Activated CD8-positive, alpha-beta T cell treated with anti-CD3 and anti-CD28 coated beads, Interleukin-2, amount 10 ng/mL, durations not matched to agents 7 days and 5 days (primary cell): ENCODE measurements around the gene FOXD2. TPM values are rescaled to one million over a fixed set of nuclear protein-coding genes. Genes with fewer than 3 reads are reported as not detected.
A peak's percentile ranks its signal among the peaks of the same experiment; 100 is the strongest.

Experiments
- ATAC-seq: fragments of 150-1000 bp; cut with Tn5 transposase; one replicate; pipeline ENCODE4 v1.10.0; 2021; ENCODE audit warnings: moderate library complexity
- CTCF ChIA-PET: fragments of 350-600 bp; sonication (Branson Sonifier 250); formaldehyde crosslinking; loops from one replicate; lab custom pipeline; 2021; ENCODE audit warnings: antibody characterized with exemption; lab: Charles Lee
- POLR2A ChIA-PET: fragments of 350-600 bp; sonication (Branson Sonifier 250); formaldehyde crosslinking; loops from one replicate; lab custom pipeline; 2021; ENCODE audit warnings: antibody characterized with exemption; lab: Charles Lee
- DNase-seq: peaks from one replicate; pipeline ENCODE4 v3.0.0-alpha.2; 2020
- H3K27ac Mint-ChIP-seq: one replicate; pipeline ENCODE4 v1.8.0; 2021; ENCODE audit warnings: mild to moderate bottlenecking, mixed read lengths
- H3K27me3 Mint-ChIP-seq: one replicate; pipeline ENCODE4 v1.8.0; 2021; ENCODE audit warnings: low read depth, mixed read lengths
- H3K36me3 Mint-ChIP-seq: one replicate; pipeline ENCODE4 v1.8.0; 2021; ENCODE audit warnings: low read depth, mixed read lengths
- H3K4me1 Mint-ChIP-seq: one replicate; pipeline ENCODE4 v1.8.0; 2021; ENCODE audit warnings: low read depth, mixed read lengths
- H3K4me3 Mint-ChIP-seq: one replicate; pipeline ENCODE4 v1.8.0; 2021; ENCODE audit warnings: mild to moderate bottlenecking, mixed read lengths
- H3K9me3 Mint-ChIP-seq: one replicate; pipeline ENCODE4 v1.8.0; 2022; ENCODE audit warnings: mixed read lengths; ENCODE audit not compliant: insufficient read depth
- total RNA-seq, 2 experiments: library from RNA; stranded (reverse); gene quantifications; one replicate each; pipeline ENCODE4 v1.2.3, GENCODE V29; 2021

FOXD2 gene
- total RNA-seq, 2 experiments from 2014 or later = 0.24 to 0.31 TPM

DNA sequence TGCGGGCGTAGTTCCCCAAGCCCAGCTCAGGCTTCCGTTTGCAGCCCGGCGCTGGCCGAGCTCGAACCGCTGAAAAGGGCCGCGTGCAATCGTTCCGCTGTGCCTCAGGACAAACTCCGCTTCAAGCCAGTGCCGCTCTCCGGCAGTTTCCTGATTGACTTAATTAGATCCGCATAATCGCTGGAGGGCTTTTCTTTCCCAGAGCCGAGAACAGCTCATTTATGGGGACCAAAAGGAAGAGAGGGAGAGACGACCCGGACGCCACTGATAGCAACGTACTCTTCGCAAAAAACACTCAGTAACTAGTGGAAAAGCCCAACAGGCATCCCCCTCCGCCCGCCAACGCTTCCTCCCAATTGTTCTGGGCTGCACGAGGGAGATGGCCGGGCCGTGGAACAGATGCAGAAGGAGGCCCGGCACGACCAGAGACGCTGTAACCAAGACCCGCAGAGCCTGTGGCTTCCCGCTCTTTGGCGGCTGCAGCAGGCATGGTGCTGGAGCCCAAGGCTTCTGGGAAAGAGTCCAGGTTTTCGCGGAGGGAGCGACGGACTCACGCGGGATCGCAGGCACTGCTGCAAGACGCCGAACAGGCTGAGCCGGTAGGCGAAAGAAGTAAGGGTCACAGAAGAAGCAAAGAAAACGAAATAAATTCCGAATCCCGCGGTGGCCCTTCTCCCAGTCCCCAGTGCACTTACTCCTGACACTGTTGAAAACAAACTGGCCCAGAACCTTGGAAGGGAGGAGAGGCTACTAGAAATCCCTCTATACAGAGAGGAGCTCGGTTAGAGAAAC is 3.6 kb upstream of the FOXD2 start:
- Mint-ChIP-seq H3K27ac (no peak overlapping the region), H3K36me3 (peaks cover 39% of the 10 kb centered on the region), H3K27me3 (peaks cover 24% of the 10 kb centered on the region), H3K4me3 (no peak overlapping the region), H3K9me3 (no peaks in the 10 kb centered on the region), H3K4me1 (peaks cover 51% of the 10 kb centered on the region)
- DNase-seq (no peak), ATAC-seq (no peak)
- POLR2A ChIA-PET = no interaction called here
- CTCF ChIA-PET = interaction anchor here (1.1 to 6.1 kb wide), 4 partner anchors 14 to 292 kb away, joined by 3 to 71 read pairs (median 37); no protein-coding TSS in a partner anchor

- H3K36me3 Mint-ChIP-seq = peaks cover 39% of the 10 kb centered on the region
- H3K27ac Mint-ChIP-seq = no peak overlapping the region
- POLR2A ChIA-PET = no interaction called here
- H3K4me1 Mint-ChIP-seq = peaks cover 51% of the 10 kb centered on the region
- no peak for ATAC-seq
- peak overlapping the region; percentile 93 for H3K4me3 Mint-ChIP-seq
- no peaks in the 10 kb centered on the region for H3K9me3 Mint-ChIP-seq
- H3K27me3 Mint-ChIP-seq = peaks cover 30% of the 10 kb centered on the region
- CTCF ChIA-PET = interaction anchor here (0.6 to 6.1 kb wide), 25 partner anchors 8 to 319 kb away, joined by 3 to 71 read pairs (median 4); partner anchors contain the start of genes CMPK1 and STIL
- no peak for DNase-seq
Observed at GRCh38 chr1:47435506-47436303, 2.1 kb upstream of the FOXD2 start.

DNA sequence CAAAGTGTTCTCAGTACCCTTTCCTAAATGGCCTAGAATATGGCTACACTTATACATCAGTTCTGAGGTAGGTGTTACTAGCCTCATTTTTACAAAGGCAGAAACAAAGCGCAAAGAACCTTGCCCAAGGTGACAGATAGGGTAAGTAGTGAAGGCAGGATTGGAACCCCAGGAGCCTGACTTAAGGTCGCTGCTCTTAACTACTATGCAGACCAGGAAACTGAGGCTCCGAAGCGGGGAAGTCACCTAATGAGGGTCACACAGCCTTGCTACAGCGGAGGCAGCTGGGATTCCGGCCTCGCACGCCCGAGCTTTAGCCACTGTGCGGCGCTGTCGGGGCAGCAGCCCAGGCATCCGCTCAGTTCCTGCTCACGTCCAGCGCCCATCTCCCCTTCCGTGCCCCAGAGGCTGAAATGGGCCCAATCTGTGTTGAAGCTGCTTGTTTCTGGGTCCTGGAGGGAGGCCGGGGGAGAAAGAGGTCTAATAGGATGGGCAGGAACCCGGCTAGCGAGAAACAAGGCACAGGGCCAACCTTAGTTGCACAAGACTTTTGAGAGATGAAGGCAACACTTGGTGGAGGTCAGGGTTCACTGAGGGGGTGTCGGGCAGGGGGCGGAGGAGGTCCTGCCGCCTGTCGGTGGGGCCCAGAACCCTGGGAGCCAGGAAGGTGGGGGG is 1.4 kb upstream of the FOXD2 start:
- Mint-ChIP-seq H3K36me3 (peaks cover 37% of the 10 kb centered on the region), H3K4me3 (peak overlapping the region; percentile 93), H3K4me1 (peaks cover 46% of the 10 kb centered on the region), H3K27me3 (peaks cover 30% of the 10 kb centered on the region), H3K27ac (peak overlapping the region; percentile 88), H3K9me3 (no peaks in the 10 kb centered on the region)
- ATAC-seq = peak; percentile 40
- CTCF ChIA-PET = interaction anchor here (0.6 to 6.1 kb wide), 26 partner anchors 9 to 318 kb away, joined by 3 to 71 read pairs (median 4); partner anchors contain the start of genes CMPK1 and STIL
- POLR2A ChIA-PET = no interaction called here
- peak; percentile 88 for DNase-seq

DNA sequence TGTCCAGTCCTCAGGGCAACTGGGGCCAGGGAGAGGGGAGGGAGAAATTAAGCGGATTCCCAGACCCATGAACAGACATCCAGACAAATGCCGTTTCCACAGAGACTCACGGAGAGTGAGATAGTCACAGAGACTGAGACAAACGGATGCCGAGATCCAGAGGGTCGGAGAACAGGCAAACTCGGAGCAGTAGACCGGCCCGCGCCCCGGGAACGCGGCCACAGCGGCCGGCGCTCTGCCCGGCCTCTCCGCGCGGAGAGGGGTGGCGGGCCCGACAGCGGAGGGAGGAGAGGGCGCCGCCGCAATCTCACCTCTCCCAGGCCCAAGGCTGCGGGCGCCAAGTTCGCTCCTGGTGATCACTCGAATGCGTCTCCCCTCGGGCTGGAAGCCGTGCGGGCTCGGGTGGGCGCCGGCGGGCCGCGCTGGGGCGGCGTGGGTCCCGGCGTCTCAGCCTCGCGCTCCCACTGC is 831 bp upstream of the FOXD2 start:
- POLR2A ChIA-PET = interaction anchor here (0.9 kb wide), 1 partner anchor 274 kb away, joined by 5 read pairs; no protein-coding TSS in a partner anchor
- Mint-ChIP-seq H3K27me3 (peaks cover 30% of the 10 kb centered on the region), H3K9me3 (no peaks in the 10 kb centered on the region), H3K4me1 (peaks cover 40% of the 10 kb centered on the region), H3K4me3 (peak overlapping the region; percentile 93), H3K27ac (peak overlapping the region; percentile 88), H3K36me3 (peaks cover 33% of the 10 kb centered on the region)
- CTCF ChIA-PET = interaction anchor here (0.6 to 6.1 kb wide), 58 partner anchors 8 to 320 kb away, joined by 3 to 71 read pairs (median 4); partner anchors contain the start of genes CMPK1, PDZK1IP1 and STIL
- ATAC-seq (peak; percentile 20), DNase-seq (peak; percentile 53)

DNA sequence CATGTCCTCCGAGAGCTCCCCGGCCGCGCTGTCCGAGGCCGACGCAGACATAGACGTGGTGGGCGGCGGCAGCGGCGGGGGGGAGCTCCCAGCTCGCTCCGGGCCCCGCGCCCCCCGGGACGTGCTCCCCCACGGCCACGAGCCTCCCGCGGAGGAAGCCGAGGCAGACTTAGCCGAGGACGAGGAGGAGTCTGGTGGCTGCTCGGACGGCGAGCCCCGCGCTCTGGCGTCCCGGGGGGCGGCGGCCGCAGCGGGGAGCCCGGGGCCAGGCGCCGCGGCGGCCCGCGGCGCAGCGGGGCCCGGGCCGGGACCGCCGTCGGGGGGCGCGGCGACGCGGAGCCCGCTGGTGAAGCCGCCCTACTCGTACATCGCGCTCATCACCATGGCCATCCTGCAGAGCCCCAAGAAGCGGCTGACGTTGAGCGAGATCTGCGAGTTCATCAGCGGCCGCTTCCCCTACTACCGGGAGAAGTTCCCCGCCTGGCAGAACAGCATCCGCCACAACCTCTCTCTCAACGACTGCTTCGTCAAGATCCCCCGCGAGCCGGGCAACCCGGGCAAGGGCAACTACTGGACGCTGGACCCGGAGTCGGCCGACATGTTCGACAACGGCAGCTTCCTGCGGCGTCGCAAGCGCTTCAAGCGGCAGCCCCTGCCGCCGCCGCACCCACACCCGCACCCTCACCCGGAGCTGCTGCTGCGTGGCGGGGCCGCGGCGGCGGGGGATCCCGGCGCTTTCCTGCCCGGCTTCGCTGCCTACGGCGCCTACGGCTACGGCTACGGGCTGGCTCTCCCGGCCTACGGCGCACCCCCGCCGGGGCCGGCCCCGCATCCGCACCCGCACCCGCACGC is 547 bp downstream of the FOXD2 start:
- ChIA-PET POLR2A (interaction anchor here (0.9 kb wide), 1 partner anchor 272 kb away, joined by 5 read pairs; no protein-coding TSS in a partner anchor), CTCF (interaction anchor here (0.7 to 6.1 kb wide), 37 partner anchors 10 to 315 kb away, joined by 3 to 71 read pairs (median 4); partner anchors contain the start of genes CMPK1 and STIL)
- peaks cover 21% of the 10 kb centered on the region for H3K27me3 Mint-ChIP-seq
- DNase-seq (peak; percentile 49), ATAC-seq (no peak)
- H3K4me3 Mint-ChIP-seq = peak overlapping the region; percentile 70
- peaks cover 29% of the 10 kb centered on the region for H3K4me1 Mint-ChIP-seq
- H3K36me3 Mint-ChIP-seq = peaks cover 20% of the 10 kb centered on the region
- H3K9me3 Mint-ChIP-seq = no peaks in the 10 kb centered on the region
- peak overlapping the region; percentile 52 for H3K27ac Mint-ChIP-seq

DNA sequence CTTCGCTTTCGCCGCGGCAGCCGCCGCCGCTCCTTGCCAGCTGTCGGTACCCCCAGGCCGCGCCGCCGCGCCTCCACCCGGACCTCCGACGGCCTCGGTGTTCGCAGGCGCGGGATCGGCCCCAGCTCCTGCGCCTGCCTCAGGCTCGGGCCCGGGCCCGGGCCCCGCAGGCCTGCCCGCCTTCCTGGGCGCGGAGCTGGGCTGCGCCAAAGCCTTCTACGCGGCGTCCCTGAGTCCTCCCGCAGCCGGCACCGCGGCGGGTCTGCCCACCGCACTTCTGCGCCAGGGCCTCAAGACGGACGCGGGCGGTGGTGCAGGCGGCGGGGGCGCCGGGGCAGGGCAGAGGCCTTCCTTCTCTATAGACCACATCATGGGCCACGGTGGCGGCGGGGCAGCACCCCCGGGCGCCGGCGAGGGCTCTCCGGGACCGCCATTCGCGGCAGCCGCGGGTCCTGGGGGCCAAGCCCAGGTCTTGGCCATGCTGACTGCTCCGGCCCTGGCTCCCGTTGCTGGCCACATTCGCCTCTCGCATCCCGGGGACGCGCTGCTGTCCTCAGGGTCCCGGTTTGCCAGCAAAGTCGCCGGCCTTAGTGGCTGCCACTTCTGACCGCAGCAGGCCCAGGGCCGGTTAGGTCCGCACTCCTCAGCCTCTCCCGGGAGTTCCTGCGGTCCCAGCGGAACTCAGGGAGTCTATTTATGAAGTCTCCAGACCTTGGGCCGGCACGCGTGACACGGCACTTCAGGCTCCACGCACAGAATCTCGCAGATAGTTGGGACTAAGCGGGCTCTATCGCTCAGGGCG is 1.4 kb downstream of the FOXD2 start:
- ChIA-PET POLR2A (no interaction called here), CTCF (interaction anchor here (0.7 to 6.1 kb wide), 4 partner anchors 9 to 288 kb away, joined by 3 to 46 read pairs (median 28); no protein-coding TSS in a partner anchor)
- no peak overlapping the region for H3K27ac Mint-ChIP-seq
- H3K4me3 Mint-ChIP-seq = peak overlapping the region; percentile 20
- peaks cover 16% of the 10 kb centered on the region for H3K36me3 Mint-ChIP-seq
- peaks cover 28% of the 10 kb centered on the region for H3K4me1 Mint-ChIP-seq
- ATAC-seq (no peak), DNase-seq (no peak)
- H3K27me3 Mint-ChIP-seq = peaks cover 15% of the 10 kb centered on the region
- no peaks in the 10 kb centered on the region for H3K9me3 Mint-ChIP-seq

DNA sequence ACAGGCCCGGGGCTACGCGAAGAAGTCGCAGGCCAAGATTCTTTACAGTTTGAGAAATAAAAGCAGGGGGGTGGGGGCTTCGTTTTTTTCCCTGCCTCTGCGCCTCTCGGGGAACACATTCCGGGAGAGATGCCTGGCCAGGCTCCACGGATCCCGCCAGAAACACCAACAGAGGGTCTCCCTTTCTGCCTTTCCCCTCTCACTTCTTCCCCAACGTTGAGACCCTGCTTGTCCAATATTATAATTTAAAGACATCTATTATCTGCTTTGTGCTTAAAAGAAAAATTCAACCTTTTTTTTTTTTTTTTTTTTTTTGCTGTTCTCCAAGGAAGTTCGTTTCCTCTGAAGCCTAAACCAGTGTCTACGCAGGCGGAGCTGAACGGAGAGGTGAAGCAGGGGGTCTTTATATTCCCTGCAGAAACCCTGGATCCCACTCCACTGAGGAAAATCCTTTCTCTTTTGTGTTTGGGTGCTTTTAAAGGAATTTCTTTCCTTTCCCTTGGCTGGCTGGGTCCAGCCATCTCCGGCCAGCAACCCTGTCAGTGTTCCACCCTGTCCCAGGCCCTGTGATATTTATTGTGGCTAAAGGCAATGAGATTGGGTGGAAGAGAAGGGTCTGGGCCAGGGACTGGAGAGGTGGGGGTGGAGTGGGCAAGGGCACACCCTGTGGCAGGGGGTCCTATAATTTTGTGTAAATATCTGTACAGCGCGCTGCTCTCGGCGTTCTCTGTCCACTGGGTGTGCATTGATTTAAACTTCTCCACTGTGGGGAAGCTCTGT is 2.2 kb downstream of the FOXD2 start:
- POLR2A ChIA-PET = no interaction called here
- ATAC-seq (no peak), DNase-seq (no peak)
- Mint-ChIP-seq H3K36me3 (peaks cover 8% of the 10 kb centered on the region), H3K27me3 (peaks cover 8% of the 10 kb centered on the region), H3K27ac (no peak overlapping the region), H3K4me3 (no peak overlapping the region), H3K9me3 (no peaks in the 10 kb centered on the region), H3K4me1 (peaks cover 31% of the 10 kb centered on the region)
- CTCF ChIA-PET = interaction anchor here (3.0 kb wide), 1 partner anchor 286 kb away, joined by 10 read pairs; no protein-coding TSS in a partner anchor

DNA sequence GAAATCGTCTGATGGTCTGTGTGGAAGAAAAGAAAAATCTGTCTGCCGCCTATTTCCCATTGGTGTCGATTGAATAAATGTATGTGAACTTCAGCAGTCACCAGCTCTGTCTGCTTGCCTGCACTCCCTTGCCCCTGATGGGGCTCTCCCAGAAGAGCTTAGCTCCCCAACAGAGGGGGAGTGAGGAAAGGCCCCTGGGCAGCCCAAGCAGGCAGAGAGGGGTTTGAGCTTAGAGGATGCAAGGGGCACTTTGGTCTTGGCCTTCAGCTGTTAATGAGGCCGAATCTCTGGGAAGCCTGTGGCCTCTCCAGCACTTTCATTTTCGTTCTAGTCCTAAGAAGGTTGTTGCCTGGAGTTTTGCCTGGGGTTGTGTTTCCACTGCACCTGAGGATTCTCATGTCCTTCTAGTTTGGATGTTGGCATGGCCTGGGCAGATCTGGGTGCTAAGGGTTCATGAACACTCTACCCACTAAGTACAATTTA is 2.8 kb downstream of the FOXD2 start:
- DNase-seq (no peak), ATAC-seq (no peak)
- POLR2A ChIA-PET = interaction anchor here (1.1 kb wide), 1 partner anchor 286 kb away, joined by 3 read pairs; no protein-coding TSS in a partner anchor
- no peak overlapping the region for H3K27ac Mint-ChIP-seq
- H3K4me1 Mint-ChIP-seq = peaks cover 29% of the 10 kb centered on the region
- no peaks in the 10 kb centered on the region for H3K9me3 Mint-ChIP-seq
- H3K4me3 Mint-ChIP-seq = no peak overlapping the region
- CTCF ChIA-PET = interaction anchor here (3.0 kb wide), 1 partner anchor 286 kb away, joined by 10 read pairs; no protein-coding TSS in a partner anchor
- H3K36me3 Mint-ChIP-seq = peaks cover 5% of the 10 kb centered on the region
- H3K27me3 Mint-ChIP-seq = peaks cover 7% of the 10 kb centered on the region

- CTCF ChIA-PET = interaction anchor here (0.6 to 3.0 kb wide), 2 partner anchors 112 to 285 kb away, joined by 3 to 10 read pairs; no protein-coding TSS in a partner anchor
- peaks cover 19% of the 10 kb centered on the region for H3K4me1 Mint-ChIP-seq
- no peak overlapping the region for H3K4me3 Mint-ChIP-seq
- POLR2A ChIA-PET = interaction anchor here (1.1 kb wide), 1 partner anchor 285 kb away, joined by 3 read pairs; no protein-coding TSS in a partner anchor
- ATAC-seq = no peak
- no peaks in the 10 kb centered on the region for H3K9me3 Mint-ChIP-seq
- peaks cover under 1% of the 10 kb centered on the region for H3K36me3 Mint-ChIP-seq
- H3K27me3 Mint-ChIP-seq = peaks cover 7% of the 10 kb centered on the region
- DNase-seq = no peak
- H3K27ac Mint-ChIP-seq = no peak overlapping the region
Observed at GRCh38 chr1:47441450-47442106, 3.7 kb downstream of the FOXD2 start.
